ENCODE measurements around the gene ZNF549.
"Not testable (repeated sequence)": the region's sequence is repeated elsewhere in the genome, so short reads cannot be mapped to it uniquely, and the experiment has no call there.

The ZNF549 gene

GRCh38 chr19:57527136-57527881, at the start of gene ZNF549:
TSS of gene ZNF549 (plus strand) at chr19:57527356. CDS start at chr19:57527574, 218 bp downstream.
- no peaks in the 10 kb centered on the region for H3K9me3 ChIP-seq (ENCODE audit: control insufficient read depth, insufficient read depth, low read length)
- H3K4me3 ChIP-seq (ENCODE audit: low read depth, low read length), result peak within 1 kb of the TSS; percentile 95
- H3K9ac ChIP-seq (ENCODE audit: low read depth, low read length), result peak within 1 kb of the TSS; percentile 85
- H3K36me3 ChIP-seq (ENCODE audit: control insufficient read depth, insufficient read depth, low read length), result peaks cover 2% of the 10 kb centered on the region
- H3K27me3 ChIP-seq (ENCODE audit: control insufficient read depth, insufficient read depth, low read length), result no peaks in the 10 kb centered on the region
- peaks cover 2% of the 10 kb centered on the region for H3K4me1 ChIP-seq (ENCODE audit: control insufficient read depth, insufficient read depth, low read length)

- not testable (repeated sequence) for H3K9me3 ChIP-seq (ENCODE audit: control insufficient read depth, insufficient read depth, low read length); H3K27me3 ChIP-seq (ENCODE audit: control insufficient read depth, insufficient read depth, low read length); H3K36me3 ChIP-seq (ENCODE audit: control insufficient read depth, insufficient read depth, low read length); H3K4me1 ChIP-seq (ENCODE audit: control insufficient read depth, insufficient read depth, low read length)
- H3K9ac ChIP-seq (ENCODE audit: low read depth, low read length), result peak within 1 kb of the TSS; percentile 81
- H3K4me3 ChIP-seq (ENCODE audit: low read depth, low read length), result peak within 1 kb of the TSS; percentile 75
Measured at GRCh38 chr19:57487477-57488298, 39.5 kb upstream of the ZNF549 start, which contains the start of gene ZNF419. TSS of gene ZNF419 (plus strand) at chr19:57487750. CDS start at chr19:57487951, 201 bp downstream.

- H3K36me3 ChIP-seq (ENCODE audit: control insufficient read depth, insufficient read depth, low read length); H3K9me3 ChIP-seq (ENCODE audit: control insufficient read depth, insufficient read depth, low read length); H3K4me1 ChIP-seq (ENCODE audit: control insufficient read depth, insufficient read depth, low read length); H3K9ac ChIP-seq (ENCODE audit: low read depth, low read length); H3K27me3 ChIP-seq (ENCODE audit: control insufficient read depth, insufficient read depth, low read length): not testable (repeated sequence)
- H3K4me3 ChIP-seq (ENCODE audit: low read depth, low read length), result peak overlapping the region; percentile 49
Measured at GRCh38 chr19:57488299-57488644, 38.9 kb upstream of the ZNF549 start.

- H3K4me3 ChIP-seq (ENCODE audit: low read depth, low read length), result peak overlapping the region; percentile 74
- H3K36me3 ChIP-seq (ENCODE audit: control insufficient read depth, insufficient read depth, low read length); H3K9ac ChIP-seq (ENCODE audit: low read depth, low read length); H3K9me3 ChIP-seq (ENCODE audit: control insufficient read depth, insufficient read depth, low read length); H3K27me3 ChIP-seq (ENCODE audit: control insufficient read depth, insufficient read depth, low read length); H3K4me1 ChIP-seq (ENCODE audit: control insufficient read depth, insufficient read depth, low read length): not testable (repeated sequence)
Measured at GRCh38 chr19:57499332-57499679, 27.9 kb upstream of the ZNF549 start.

GRCh38 chr19:57499680-57500395, 27.3 kb upstream of the ZNF549 start, which contains the start of gene ZNF773:
TSS of gene ZNF773 (plus strand) at chr19:57499938. CDS start at chr19:57500081, 143 bp downstream.
- H3K27me3 ChIP-seq (ENCODE audit: control insufficient read depth, insufficient read depth, low read length); H3K4me1 ChIP-seq (ENCODE audit: control insufficient read depth, insufficient read depth, low read length); H3K36me3 ChIP-seq (ENCODE audit: control insufficient read depth, insufficient read depth, low read length); H3K9me3 ChIP-seq (ENCODE audit: control insufficient read depth, insufficient read depth, low read length): not testable (repeated sequence)
- H3K4me3 ChIP-seq (ENCODE audit: low read depth, low read length), result peak within 1 kb of the TSS; percentile 74
- peak within 1 kb of the TSS; percentile 73 for H3K9ac ChIP-seq (ENCODE audit: low read depth, low read length)

GRCh38 chr19:57500400-57500799, 26.8 kb upstream of the ZNF549 start:
- not testable (repeated sequence) for H3K4me1 ChIP-seq (ENCODE audit: control insufficient read depth, insufficient read depth, low read length); H3K27me3 ChIP-seq (ENCODE audit: control insufficient read depth, insufficient read depth, low read length); H3K9ac ChIP-seq (ENCODE audit: low read depth, low read length); H3K9me3 ChIP-seq (ENCODE audit: control insufficient read depth, insufficient read depth, low read length); H3K36me3 ChIP-seq (ENCODE audit: control insufficient read depth, insufficient read depth, low read length)
- H3K4me3 ChIP-seq (ENCODE audit: low read depth, low read length), result peak overlapping the region; percentile 53

GRCh38 chr19:57506163-57506562, 21.0 kb upstream of the ZNF549 start:
- H3K9me3 ChIP-seq (ENCODE audit: control insufficient read depth, insufficient read depth, low read length), result no peaks in the 10 kb centered on the region
- H3K4me1 ChIP-seq (ENCODE audit: control insufficient read depth, insufficient read depth, low read length), result no peaks in the 10 kb centered on the region
- no peak overlapping the region for H3K4me3 ChIP-seq (ENCODE audit: low read depth, low read length)
- H3K9ac ChIP-seq (ENCODE audit: low read depth, low read length), result no peak overlapping the region
- peaks cover 21% of the 10 kb centered on the region for H3K36me3 ChIP-seq (ENCODE audit: control insufficient read depth, insufficient read depth, low read length)
- H3K27me3 ChIP-seq (ENCODE audit: control insufficient read depth, insufficient read depth, low read length), result no peaks in the 10 kb centered on the region

GRCh38 chr19:57511484-57511883, 15.7 kb upstream of the ZNF549 start:
- Histone ChIP-seq H3K36me3 (ENCODE audit: control insufficient read depth, insufficient read depth, low read length) (peaks cover 9% of the 10 kb centered on the region), H3K4me3 (ENCODE audit: low read depth, low read length) (no peak overlapping the region), H3K9ac (ENCODE audit: low read depth, low read length) (no peak overlapping the region), H3K27me3 (ENCODE audit: control insufficient read depth, insufficient read depth, low read length) (no peaks in the 10 kb centered on the region), H3K4me1 (ENCODE audit: control insufficient read depth, insufficient read depth, low read length) (no peaks in the 10 kb centered on the region), H3K9me3 (ENCODE audit: control insufficient read depth, insufficient read depth, low read length) (peaks cover 8% of the 10 kb centered on the region)

GRCh38 chr19:57512845-57513244, 14.3 kb upstream of the ZNF549 start:
- H3K4me3 ChIP-seq (ENCODE audit: low read depth, low read length), result no peak overlapping the region
- no peaks in the 10 kb centered on the region for H3K36me3 ChIP-seq (ENCODE audit: control insufficient read depth, insufficient read depth, low read length)
- H3K27me3 ChIP-seq (ENCODE audit: control insufficient read depth, insufficient read depth, low read length), result no peaks in the 10 kb centered on the region
- H3K9ac ChIP-seq (ENCODE audit: low read depth, low read length), result no peak overlapping the region
- no peaks in the 10 kb centered on the region for H3K4me1 ChIP-seq (ENCODE audit: control insufficient read depth, insufficient read depth, low read length)
- peaks cover 8% of the 10 kb centered on the region for H3K9me3 ChIP-seq (ENCODE audit: control insufficient read depth, insufficient read depth, low read length)

- Histone ChIP-seq H3K4me3 (ENCODE audit: low read depth, low read length) (no peak overlapping the region), H3K9me3 (ENCODE audit: control insufficient read depth, insufficient read depth, low read length) (peaks cover 8% of the 10 kb centered on the region), H3K9ac (ENCODE audit: low read depth, low read length) (no peak overlapping the region), H3K27me3 (ENCODE audit: control insufficient read depth, insufficient read depth, low read length) (no peaks in the 10 kb centered on the region), H3K4me1 (ENCODE audit: control insufficient read depth, insufficient read depth, low read length) (no peaks in the 10 kb centered on the region), H3K36me3 (ENCODE audit: control insufficient read depth, insufficient read depth, low read length) (no peaks in the 10 kb centered on the region)
Measured at GRCh38 chr19:57515255-57515654, 11.9 kb upstream of the ZNF549 start.

GRCh38 chr19:57518021-57518420, 9.1 kb upstream of the ZNF549 start:
- not testable (repeated sequence) for H3K27me3 ChIP-seq (ENCODE audit: control insufficient read depth, insufficient read depth, low read length); H3K4me3 ChIP-seq (ENCODE audit: low read depth, low read length); H3K36me3 ChIP-seq (ENCODE audit: control insufficient read depth, insufficient read depth, low read length); H3K9ac ChIP-seq (ENCODE audit: low read depth, low read length); H3K4me1 ChIP-seq (ENCODE audit: control insufficient read depth, insufficient read depth, low read length); H3K9me3 ChIP-seq (ENCODE audit: control insufficient read depth, insufficient read depth, low read length)

Measured in iPS-15b (cell line).